ENCODE data around the gene QTRT2.

The QTRT2 gene

DNA sequence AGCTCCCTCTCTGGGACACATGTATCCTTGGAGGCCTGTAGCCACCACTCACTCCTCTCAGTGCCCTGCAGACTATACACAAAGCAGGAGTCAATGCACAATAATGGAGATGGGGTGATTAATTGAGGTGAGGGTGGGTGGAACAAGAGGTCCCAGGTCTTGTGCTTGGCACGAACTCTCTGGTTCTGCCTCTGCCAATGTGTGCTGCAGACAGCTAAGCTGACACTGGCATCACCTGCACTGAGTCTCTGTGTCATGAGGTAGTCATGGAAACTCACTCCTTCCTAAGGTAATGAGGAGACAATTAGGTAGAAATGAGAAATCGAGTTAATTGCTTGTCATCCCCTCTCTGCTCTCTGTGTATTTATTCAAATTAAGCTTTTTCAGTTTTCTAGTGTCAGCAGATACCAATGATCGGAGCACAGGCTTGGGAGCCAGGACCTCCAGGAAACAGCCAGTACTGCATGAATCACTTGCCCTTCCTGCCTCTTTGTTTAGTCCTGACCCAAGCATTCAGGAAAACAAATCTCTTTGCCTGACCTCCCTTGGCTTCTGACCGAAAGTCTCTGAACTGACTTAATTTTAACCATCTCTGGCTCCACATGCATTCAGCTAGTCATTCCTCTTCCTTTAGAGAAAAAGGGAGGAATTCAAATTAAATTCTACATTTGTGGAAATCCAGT lies 65.6 kb downstream of the QTRT2 start:
- H3K27me3 ChIP-seq (ENCODE audit: insufficient read depth, poor library complexity, severe bottlenecking) = no peaks in the 10 kb centered on the region
- no peak for DNase-seq (ENCODE audit: low spot score)
- peak; percentile 80 for ATAC-seq (ENCODE audit: low read depth)

GRCh38 chr3:114126461-114126860 lies 69.9 kb downstream of the QTRT2 start:
- Histone ChIP-seq H3K36me3 (ENCODE audit: low read depth) (no peaks in the 10 kb centered on the region), H3K4me3 (ENCODE audit: severe bottlenecking) (no peak overlapping the region), H3K4me1 (ENCODE audit: insufficient read depth, poor library complexity, severe bottlenecking) (peaks cover 4% of the 10 kb centered on the region), H3K27me3 (ENCODE audit: insufficient read depth, poor library complexity, severe bottlenecking) (no peaks in the 10 kb centered on the region), H3K27ac (ENCODE audit: poor library complexity, severe bottlenecking) (no peak overlapping the region), H3K9me3 (ENCODE audit: severe bottlenecking) (no peaks in the 10 kb centered on the region)
- DNase-seq (ENCODE audit: low spot score) (no peak), ATAC-seq (ENCODE audit: low read depth) (no peak)
- no peak for TF ChIP-seq CTCF (IDR thresholded peaks at IDR 0.05; ENCODE audit: poor library complexity, severe bottlenecking)

More for the DNA sequence above, 65.6 kb downstream of the QTRT2 start:
- H3K9me3 ChIP-seq (ENCODE audit: severe bottlenecking) = no peaks in the 10 kb centered on the region
- H3K4me1 ChIP-seq (ENCODE audit: insufficient read depth, poor library complexity, severe bottlenecking) = peaks cover 4% of the 10 kb centered on the region
- H3K36me3 ChIP-seq (ENCODE audit: low read depth) = no peaks in the 10 kb centered on the region
- no peak overlapping the region for H3K27ac ChIP-seq (ENCODE audit: poor library complexity, severe bottlenecking)
- H3K4me3 ChIP-seq (ENCODE audit: severe bottlenecking) = no peak overlapping the region
- no peak for TF ChIP-seq CTCF (IDR thresholded peaks at IDR 0.05; ENCODE audit: poor library complexity, severe bottlenecking)

- H3K36me3 ChIP-seq (ENCODE audit: low read depth) = no peaks in the 10 kb centered on the region
- no peak for TF ChIP-seq CTCF (IDR thresholded peaks at IDR 0.05; ENCODE audit: poor library complexity, severe bottlenecking)
- H3K9me3 ChIP-seq (ENCODE audit: severe bottlenecking) = no peaks in the 10 kb centered on the region
- ATAC-seq (ENCODE audit: low read depth) = no peak
- no peak overlapping the region for H3K4me3 ChIP-seq (ENCODE audit: severe bottlenecking)
- H3K4me1 ChIP-seq (ENCODE audit: insufficient read depth, poor library complexity, severe bottlenecking) = no peaks in the 10 kb centered on the region
- H3K27me3 ChIP-seq (ENCODE audit: insufficient read depth, poor library complexity, severe bottlenecking) = no peaks in the 10 kb centered on the region
- no peak for DNase-seq (ENCODE audit: low spot score)
- H3K27ac ChIP-seq (ENCODE audit: poor library complexity, severe bottlenecking) = no peak overlapping the region
Measured at GRCh38 chr3:114127517-114127916, 71.0 kb downstream of the QTRT2 start.

- TF ChIP-seq CTCF (IDR thresholded peaks at IDR 0.05; ENCODE audit: poor library complexity, severe bottlenecking) = no peak
- ATAC-seq (ENCODE audit: low read depth) (no peak), DNase-seq (ENCODE audit: low spot score) (no peak)
- H3K36me3 ChIP-seq (ENCODE audit: low read depth) = no peaks in the 10 kb centered on the region
- H3K4me1 ChIP-seq (ENCODE audit: insufficient read depth, poor library complexity, severe bottlenecking) = no peaks in the 10 kb centered on the region
- no peaks in the 10 kb centered on the region for H3K9me3 ChIP-seq (ENCODE audit: severe bottlenecking)
- H3K4me3 ChIP-seq (ENCODE audit: severe bottlenecking) = no peak overlapping the region
- H3K27ac ChIP-seq (ENCODE audit: poor library complexity, severe bottlenecking) = no peak overlapping the region
- H3K27me3 ChIP-seq (ENCODE audit: insufficient read depth, poor library complexity, severe bottlenecking) = no peaks in the 10 kb centered on the region
Measured at GRCh38 chr3:114128231-114128630, 71.7 kb downstream of the QTRT2 start.

DNA sequence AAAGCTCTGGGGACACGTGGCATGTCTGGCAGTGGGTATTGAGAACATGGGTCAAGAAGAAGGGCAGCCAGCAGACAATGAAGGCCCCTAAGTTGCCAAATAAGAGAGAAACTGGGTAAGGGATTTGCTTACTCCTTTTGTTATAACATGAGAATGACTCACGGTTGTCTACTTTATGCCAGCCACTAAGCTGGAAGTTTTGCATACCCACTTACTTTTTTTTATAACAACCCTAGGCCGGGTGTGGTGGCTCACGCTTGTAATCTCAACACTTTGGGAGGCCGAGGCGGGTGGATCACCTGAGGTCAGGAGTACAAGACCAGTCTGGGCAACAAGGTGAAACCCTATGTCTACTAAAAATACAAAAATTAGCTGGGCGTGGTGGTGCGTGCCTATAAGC lies 72.3 kb downstream of the QTRT2 start:
- DNase-seq (ENCODE audit: low spot score) = no peak
- H3K27me3 ChIP-seq (ENCODE audit: insufficient read depth, poor library complexity, severe bottlenecking) = no peaks in the 10 kb centered on the region
- no peak overlapping the region for H3K27ac ChIP-seq (ENCODE audit: poor library complexity, severe bottlenecking)
- H3K4me3 ChIP-seq (ENCODE audit: severe bottlenecking) = no peak overlapping the region
- no peak for TF ChIP-seq CTCF (IDR thresholded peaks at IDR 0.05; ENCODE audit: poor library complexity, severe bottlenecking)
- no peak for ATAC-seq (ENCODE audit: low read depth)
- no peaks in the 10 kb centered on the region for H3K9me3 ChIP-seq (ENCODE audit: severe bottlenecking)
- no peaks in the 10 kb centered on the region for H3K4me1 ChIP-seq (ENCODE audit: insufficient read depth, poor library complexity, severe bottlenecking)
- H3K36me3 ChIP-seq (ENCODE audit: low read depth) = no peaks in the 10 kb centered on the region
